Cardiac fibroblast (primary cell): ENCODE data around the gene DSC3.

Experiments used
- DNase-seq, 2 donors: peaks; one replicate each; pipeline versions ENCODE4 v3.0.0 to v3.0.0-alpha.2; 2010; ENCODE audit warnings: low read depth in 2 of 2
- H3K4me3 ChIP-seq, 2 donors: replicated peaks in 1 of 2; 1 replicate in 1 of 2; 2 replicates in 1 of 2; pipeline ENCODE4 v1.5.1; 2011; ENCODE audit warnings: low read depth in 2 of 2, low read length in 2 of 2, mild to moderate bottlenecking in 2 of 2, moderate library complexity in 1 of 2
- TF ChIP-seq, protein P1 (sequence below): IDR thresholded peaks from one replicate; pipeline ENCODE4 v1.5.1; 2011; ENCODE audit warnings: low read depth, mild to moderate bottlenecking, low read length, inconsistent platforms

The DSC3 gene

GRCh38 chr18:31042406-31043181 is at the start of gene DSC3:
Gene DSC3, minus strand, starts transcription at chr18:31042742. Its CDS starts 82 bp downstream, at chr18:31042660.
- peak within 1 kb of the TSS; percentile 49 to 50 for H3K4me3 ChIP-seq
- TF ChIP-seq, protein P1, sequence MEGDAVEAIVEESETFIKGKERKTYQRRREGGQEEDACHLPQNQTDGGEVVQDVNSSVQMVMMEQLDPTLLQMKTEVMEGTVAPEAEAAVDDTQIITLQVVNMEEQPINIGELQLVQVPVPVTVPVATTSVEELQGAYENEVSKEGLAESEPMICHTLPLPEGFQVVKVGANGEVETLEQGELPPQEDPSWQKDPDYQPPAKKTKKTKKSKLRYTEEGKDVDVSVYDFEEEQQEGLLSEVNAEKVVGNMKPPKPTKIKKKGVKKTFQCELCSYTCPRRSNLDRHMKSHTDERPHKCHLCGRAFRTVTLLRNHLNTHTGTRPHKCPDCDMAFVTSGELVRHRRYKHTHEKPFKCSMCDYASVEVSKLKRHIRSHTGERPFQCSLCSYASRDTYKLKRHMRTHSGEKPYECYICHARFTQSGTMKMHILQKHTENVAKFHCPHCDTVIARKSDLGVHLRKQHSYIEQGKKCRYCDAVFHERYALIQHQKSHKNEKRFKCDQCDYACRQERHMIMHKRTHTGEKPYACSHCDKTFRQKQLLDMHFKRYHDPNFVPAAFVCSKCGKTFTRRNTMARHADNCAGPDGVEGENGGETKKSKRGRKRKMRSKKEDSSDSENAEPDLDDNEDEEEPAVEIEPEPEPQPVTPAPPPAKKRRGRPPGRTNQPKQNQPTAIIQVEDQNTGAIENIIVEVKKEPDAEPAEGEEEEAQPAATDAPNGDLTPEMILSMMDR: no peak
- peak; percentile 38 to 66 for DNase-seq

GRCh38 chr18:31091350-31091749 is 48.8 kb upstream of the DSC3 start:
- no peak for DNase-seq

DNA sequence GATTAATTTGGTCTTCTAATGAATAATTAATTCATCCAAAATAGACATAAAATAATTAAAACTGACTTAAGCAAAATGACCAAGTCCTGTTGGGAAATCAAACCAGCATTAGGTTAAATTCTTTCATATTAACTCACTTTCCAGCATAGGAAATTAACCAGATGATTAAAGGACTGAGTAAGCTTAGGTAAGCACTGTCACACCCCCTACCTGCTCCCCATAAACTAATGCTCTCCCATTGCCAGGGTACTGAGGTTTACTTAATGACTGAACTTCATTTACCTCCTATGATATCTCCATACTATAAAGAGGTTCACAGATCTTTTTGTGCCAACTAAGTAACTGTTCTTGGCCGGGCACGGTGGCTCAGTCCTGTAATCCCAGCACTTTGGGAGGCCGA is 46.0 kb upstream of the DSC3 start:
- TF ChIP-seq, protein P1: no peak

More at GRCh38 chr18:31091350-31091749, 48.8 kb upstream of the DSC3 start:
- no peak overlapping the region for H3K4me3 ChIP-seq
- TF ChIP-seq, protein P1: no peak

DNA sequence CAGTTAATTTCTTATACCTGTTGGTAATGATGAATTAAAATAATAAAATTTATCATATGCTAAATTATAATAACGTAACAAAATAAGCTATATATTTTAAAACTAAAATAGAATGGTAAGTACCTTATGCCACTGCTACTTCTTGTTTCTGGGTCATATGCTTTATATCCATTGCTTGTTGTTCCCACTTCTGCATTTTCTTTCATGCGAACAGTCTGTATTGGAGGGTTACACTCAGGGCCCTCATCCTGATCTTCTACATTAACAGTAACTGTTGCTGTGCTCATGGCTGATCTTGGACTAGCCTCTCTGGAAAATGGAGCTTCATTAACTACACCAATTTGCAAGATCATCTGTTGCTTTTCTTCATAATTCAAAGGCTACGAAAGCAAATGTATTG is 37.4 kb upstream of the DSC3 start:
- TF ChIP-seq, protein P1: no peak
- no peak overlapping the region for H3K4me3 ChIP-seq
- DNase-seq: no peak

More for the DNA sequence above, 46.0 kb upstream of the DSC3 start:
- DNase-seq: no peak
- H3K4me3 ChIP-seq: no peak overlapping the region

- H3K4me3 ChIP-seq: no peak overlapping the region
- TF ChIP-seq, protein P1: no peak
- DNase-seq: no peak
Observed at GRCh38 chr18:31077878-31078277, 35.3 kb upstream of the DSC3 start.

DNA sequence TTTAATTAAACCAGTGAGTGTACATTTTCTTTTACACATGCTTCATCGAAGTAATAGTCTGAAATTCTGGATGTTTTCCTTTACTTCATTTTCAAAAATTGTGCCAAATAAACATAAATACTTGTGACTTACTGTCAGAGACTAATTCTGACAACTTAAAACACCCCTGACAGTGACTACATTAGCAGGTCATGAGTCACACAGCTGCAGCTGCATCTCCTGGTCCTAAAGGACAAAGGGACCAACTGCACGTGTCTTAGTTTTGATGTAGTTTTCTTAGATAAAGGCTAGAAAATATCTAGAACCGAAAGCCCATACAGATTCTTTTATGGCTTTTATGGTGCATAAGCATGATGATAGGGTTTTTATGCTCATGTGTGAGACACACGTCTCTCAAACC is 29.6 kb upstream of the DSC3 start:
- no peak overlapping the region for H3K4me3 ChIP-seq
- no peak for DNase-seq
- TF ChIP-seq, protein P1: no peak
